HEK293 (cell line): ENCODE data around the gene FBN2.

Source experiments
- BCL11A ChIP-seq: fragments of 450-650 bp; formaldehyde crosslinking; IDR thresholded peaks from 2 replicates; pipeline ENCODE4 v1.5.1; 2016; ENCODE audit warnings: low read depth, missing biosample characterization, missing genetic modification characterization
- CTCF ChIP-seq: fragments of 450-650 bp; formaldehyde crosslinking; IDR thresholded peaks from 2 replicates; pipeline ENCODE4 v1.5.1; 2016; ENCODE audit warnings: missing biosample characterization, missing genetic modification characterization
- MEIS1 ChIP-seq: sonication (generic); formaldehyde crosslinking; IDR thresholded peaks from 2 replicates; pipeline ENCODE4 v1.8.1; 2022; ENCODE audit warnings: missing genetic modification reagents, mild to moderate bottlenecking, borderline replicate concordance
- REST ChIP-seq: fragments of 450-650 bp; formaldehyde crosslinking; IDR thresholded peaks from 2 replicates; pipeline ENCODE4 v1.5.1; 2016; ENCODE audit warnings: missing biosample characterization, missing genetic modification characterization
- SETDB1 ChIP-seq: IDR thresholded peaks from one replicate; pipeline ENCODE4 v1.6.1; 2017; ENCODE audit warnings: mild to moderate bottlenecking, low read length, moderate library complexity, mixed read lengths; ENCODE audit not compliant: insufficient read length
- ZNF16 ChIP-seq: fragments of 450-650 bp; formaldehyde crosslinking; IDR thresholded peaks from 2 replicates; pipeline ENCODE4 v1.5.1; 2016; ENCODE audit warnings: low read depth, missing biosample characterization, missing genetic modification characterization
- ZNF416 ChIP-seq: fragments of 450-650 bp; formaldehyde crosslinking; IDR thresholded peaks from 2 replicates; pipeline ENCODE4 v1.5.1; 2016; ENCODE audit warnings: missing biosample characterization, missing genetic modification characterization
- ZNF433 ChIP-seq: fragments of 450-650 bp; formaldehyde crosslinking; IDR thresholded peaks from 2 replicates; pipeline ENCODE4 v1.5.1; 2016; ENCODE audit warnings: missing biosample characterization, missing genetic modification characterization, low read depth
- ZNF549 ChIP-seq: fragments of 450-650 bp; IDR thresholded peaks from 2 replicates; pipeline ENCODE4 v1.5.1; 2018; ENCODE audit warnings: missing biosample characterization, missing genetic modification characterization, mild to moderate bottlenecking, inconsistent platforms, moderate library complexity
- ZNF558 ChIP-seq: fragments of 450-650 bp; formaldehyde crosslinking; IDR thresholded peaks from 2 replicates; pipeline ENCODE4 v1.5.1; 2016; ENCODE audit warnings: missing biosample characterization, missing genetic modification characterization
- TF ChIP-seq, protein P1 (sequence below): fragments of 450-650 bp; formaldehyde crosslinking; IDR thresholded peaks from 2 replicates; pipeline ENCODE4 v1.5.1; 2016; ENCODE audit warnings: missing biosample characterization, missing genetic modification characterization

- TF ChIP-seq SETDB1 (no peak), CTCF (tag by site-specific recombination) (no peak), BCL11A (no peak), ZNF549 (tag by site-specific recombination) (no peak), ZNF433 (tag by site-specific recombination) (no peak), ZNF416 (tag by site-specific recombination) (no peak), ZNF558 (tag by site-specific recombination) (no peak), REST (tag by site-specific recombination) (no peak), ZNF16 (tag by site-specific recombination) (no peak), MEIS1 (no peak)
- TF ChIP-seq, protein P1, sequence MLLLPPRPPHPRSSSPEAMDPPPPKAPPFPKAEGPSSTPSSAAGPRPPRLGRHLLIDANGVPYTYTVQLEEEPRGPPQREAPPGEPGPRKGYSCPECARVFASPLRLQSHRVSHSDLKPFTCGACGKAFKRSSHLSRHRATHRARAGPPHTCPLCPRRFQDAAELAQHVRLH (tag by site-specific recombination), result no peak
These were observed 96.1 kb downstream of the FBN2 start for GRCh38 chr5:128441941-128442350.
